Measurements from ENCODE around the gene TM7SF3. TPM values are rescaled to one million over a fixed set of nuclear protein-coding genes. Genes with fewer than 3 reads are reported as not detected.
"Not testable (repeated sequence)": the region's sequence is repeated elsewhere in the genome, so short reads cannot be mapped to it uniquely, and the experiment has no call there.

The TM7SF3 gene
- total RNA-seq, 1 experiment from 2014 or later: 56.3 TPM

DNA sequence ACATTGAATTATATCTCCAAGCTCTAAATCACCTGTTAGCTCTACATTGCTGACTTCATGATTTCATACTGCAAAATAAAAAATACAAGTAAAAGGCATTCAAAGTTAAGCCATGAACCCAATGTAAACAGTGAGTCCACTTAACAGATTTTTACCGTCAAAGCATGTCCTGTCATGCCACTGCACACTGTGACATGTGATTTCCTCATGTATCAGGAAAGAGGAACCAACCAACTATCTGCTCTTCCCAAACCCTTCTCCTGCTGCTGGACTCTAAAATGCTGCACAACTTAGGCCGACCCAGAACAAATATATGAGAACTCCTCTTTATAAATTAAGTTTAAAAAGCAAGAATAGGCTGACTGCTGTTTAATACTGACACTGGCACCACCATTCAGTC is 37.5 kb downstream of the TM7SF3 start:
- Histone ChIP-seq H3K4me3 (ENCODE audit: insufficient read depth, low read depth, low read length) (no peak overlapping the region), H3K36me3 (replicated peaks; ENCODE audit: control insufficient read depth, insufficient read depth, low read length) (peaks cover 13% of the 10 kb centered on the region), H3K27me3 (ENCODE audit: control insufficient read depth, insufficient read depth, low read length) (no peaks in the 10 kb centered on the region)
- DNase-seq: no peak

DNA sequence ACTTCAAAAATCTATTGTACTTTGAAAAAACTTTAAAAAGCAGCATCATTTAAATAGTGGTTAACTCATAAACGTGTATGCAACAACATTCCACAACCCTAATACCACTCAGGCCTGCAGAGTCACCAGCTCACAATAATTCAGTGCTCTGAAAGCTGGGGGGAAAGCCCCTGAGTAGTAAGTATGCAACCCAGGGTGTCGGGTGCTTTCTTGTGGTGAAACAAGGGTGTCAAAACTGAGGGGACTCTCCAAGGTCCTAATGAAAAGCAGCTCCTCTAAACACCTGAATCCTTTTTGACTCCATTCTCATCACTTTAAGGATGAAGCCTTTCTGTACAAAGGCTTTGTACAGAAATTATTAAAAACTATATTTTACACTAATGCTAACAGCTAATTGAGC is 42.2 kb downstream of the TM7SF3 start:
- peaks cover 11% of the 10 kb centered on the region for H3K36me3 ChIP-seq (replicated peaks; ENCODE audit: control insufficient read depth, insufficient read depth, low read length)
- DNase-seq: no peak
- no peaks in the 10 kb centered on the region for H3K27me3 ChIP-seq (ENCODE audit: control insufficient read depth, insufficient read depth, low read length)
- no peak overlapping the region for H3K4me3 ChIP-seq (ENCODE audit: insufficient read depth, low read depth, low read length)

DNA sequence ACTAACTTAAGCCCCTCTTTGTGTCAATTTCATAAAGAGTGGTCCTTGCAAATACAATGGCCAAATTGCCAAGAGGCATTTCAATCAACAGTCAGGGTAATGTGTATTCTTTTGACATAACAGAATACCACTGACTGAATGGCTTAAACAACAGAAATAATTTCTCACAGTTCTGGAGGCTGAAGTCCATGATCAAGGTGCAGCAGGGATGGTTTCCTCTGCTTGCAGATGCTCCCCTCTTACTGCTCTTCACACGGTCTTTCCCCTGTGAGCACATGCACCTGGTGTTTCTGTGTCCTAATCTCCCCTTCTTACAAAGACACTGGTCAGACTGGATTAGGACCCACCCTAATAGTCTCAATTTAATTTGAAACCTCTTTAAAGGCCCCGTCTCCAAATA is 44.0 kb downstream of the TM7SF3 start:
- no peak for DNase-seq
- Histone ChIP-seq H3K4me3 (ENCODE audit: insufficient read depth, low read depth, low read length) (no peak overlapping the region), H3K36me3 (replicated peaks; ENCODE audit: control insufficient read depth, insufficient read depth, low read length) (peaks cover 9% of the 10 kb centered on the region), H3K27me3 (ENCODE audit: control insufficient read depth, insufficient read depth, low read length) (no peaks in the 10 kb centered on the region)

DNA sequence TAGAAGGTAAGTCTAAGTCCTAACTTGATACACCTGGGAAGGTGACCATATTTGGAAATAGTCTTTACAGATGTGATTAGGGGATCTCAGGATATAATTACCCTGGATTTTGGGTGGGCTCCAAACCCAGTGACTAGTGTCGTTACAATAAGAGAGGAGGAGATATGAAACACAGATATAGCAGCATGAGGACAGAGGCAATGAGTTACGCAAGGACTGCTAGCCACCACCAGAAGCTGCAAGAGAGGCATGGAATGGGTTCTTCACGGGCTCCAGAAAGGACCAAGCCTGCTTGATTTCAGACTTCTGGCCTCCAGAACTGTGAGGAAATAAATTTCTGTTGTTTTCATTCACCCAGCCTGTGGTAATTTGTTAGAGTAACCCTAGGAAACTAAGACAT is 47.3 kb downstream of the TM7SF3 start:
- Histone ChIP-seq H3K4me3 (ENCODE audit: insufficient read depth, low read depth, low read length) (no peak overlapping the region), H3K27me3 (ENCODE audit: control insufficient read depth, insufficient read depth, low read length) (no peaks in the 10 kb centered on the region), H3K36me3 (replicated peaks; ENCODE audit: control insufficient read depth, insufficient read depth, low read length) (peaks cover 2% of the 10 kb centered on the region; the same call in 1 of the 2 replicates)
- no peak for DNase-seq

DNA sequence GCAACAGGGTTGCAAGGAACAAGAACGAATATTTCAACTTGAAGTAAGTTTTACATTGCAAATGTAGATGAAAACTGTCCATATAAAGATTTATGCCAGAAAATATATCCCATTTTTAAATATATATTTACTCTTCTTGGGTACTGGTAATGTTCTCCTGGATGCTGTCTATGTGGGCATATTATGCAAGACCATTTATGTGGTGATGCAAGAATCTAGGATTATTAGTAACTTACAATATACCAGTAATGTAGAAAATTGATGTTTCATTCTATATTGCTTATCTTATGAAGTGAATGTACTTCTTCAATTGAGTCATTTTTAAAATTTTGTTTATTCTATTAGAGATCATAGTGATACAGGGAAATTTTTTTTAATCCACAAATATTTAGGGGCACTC is 50.8 kb downstream of the TM7SF3 start:
- H3K4me3 ChIP-seq (ENCODE audit: insufficient read depth, low read depth, low read length): no peak overlapping the region
- no peak for DNase-seq
- no peaks in the 10 kb centered on the region for H3K27me3 ChIP-seq (ENCODE audit: control insufficient read depth, insufficient read depth, low read length)
- H3K36me3 ChIP-seq (replicated peaks; ENCODE audit: control insufficient read depth, insufficient read depth, low read length): 0 out of 2 replicates have a peak, but pooled peaks cover under 1% of the 10 kb centered on the region

DNA sequence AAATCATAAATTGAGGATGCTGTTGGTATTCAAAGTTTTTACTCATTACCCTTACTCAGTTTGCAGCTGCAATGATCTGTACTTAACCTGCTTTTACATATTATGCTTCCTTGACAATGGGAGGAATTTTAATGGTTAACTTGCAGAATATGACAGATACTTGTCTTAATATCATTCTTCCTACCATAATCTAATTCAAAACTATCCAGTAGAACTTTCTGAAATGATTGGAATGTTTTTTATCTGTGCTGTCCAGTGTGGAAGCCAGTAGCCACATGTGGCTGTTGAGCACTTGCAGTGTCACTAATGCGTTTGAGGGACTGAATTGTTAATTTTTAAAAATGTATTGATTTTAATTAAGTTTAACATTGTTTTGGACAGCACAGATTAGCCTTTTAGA is 52.4 kb downstream of the TM7SF3 start:
- Histone ChIP-seq H3K4me3 (ENCODE audit: insufficient read depth, low read depth, low read length) (no peak overlapping the region), H3K36me3 (replicated peaks; ENCODE audit: control insufficient read depth, insufficient read depth, low read length) (peaks cover 9% of the 10 kb centered on the region), H3K27me3 (ENCODE audit: control insufficient read depth, insufficient read depth, low read length) (no peaks in the 10 kb centered on the region)
- no peak for DNase-seq

DNA sequence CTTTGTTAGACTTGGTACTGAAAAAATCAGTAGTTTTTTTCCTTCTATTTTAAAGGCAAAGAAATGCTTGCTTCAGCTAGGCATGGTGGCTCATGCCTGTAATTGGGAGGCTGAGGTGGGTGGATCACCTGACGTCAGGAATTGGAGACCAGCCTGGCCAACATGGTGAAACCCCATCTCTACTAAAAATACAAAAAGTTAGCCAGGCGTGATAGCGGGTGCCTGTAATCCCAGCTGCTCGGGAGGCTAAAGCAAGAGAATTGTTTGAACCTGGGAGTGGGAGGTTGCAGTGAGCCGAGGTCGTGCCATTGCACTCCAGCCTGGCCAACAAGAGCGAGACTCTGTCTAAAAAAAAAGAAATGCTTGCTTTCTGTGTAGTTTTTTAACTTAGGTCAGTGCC is 52.8 kb downstream of the TM7SF3 start:
- H3K4me3 ChIP-seq (ENCODE audit: insufficient read depth, low read depth, low read length); H3K27me3 ChIP-seq (ENCODE audit: control insufficient read depth, insufficient read depth, low read length); DNase-seq; H3K36me3 ChIP-seq (replicated peaks; ENCODE audit: control insufficient read depth, insufficient read depth, low read length): not testable (repeated sequence)

DNA sequence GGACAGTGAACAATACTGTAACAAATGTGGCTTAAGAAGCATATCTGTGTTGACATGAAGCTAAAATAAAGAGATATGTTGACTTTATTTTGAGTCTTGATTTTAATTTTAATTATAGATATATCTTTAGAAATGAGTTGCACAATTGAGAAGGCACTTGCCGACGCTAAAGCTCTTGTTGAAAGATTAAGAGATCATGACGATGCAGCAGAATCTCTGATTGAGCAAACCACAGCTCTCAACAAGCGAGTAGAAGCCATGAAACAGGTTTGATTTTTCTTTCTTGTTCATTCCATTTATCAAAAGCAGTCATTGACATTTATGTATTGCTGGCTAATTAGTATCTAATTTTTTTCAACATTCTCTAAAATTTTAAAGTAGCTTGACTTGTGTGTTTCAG is 60.2 kb downstream of the TM7SF3 start:
- no peak for DNase-seq
- Histone ChIP-seq H3K27me3 (ENCODE audit: control insufficient read depth, insufficient read depth, low read length) (no peaks in the 10 kb centered on the region), H3K36me3 (replicated peaks; ENCODE audit: control insufficient read depth, insufficient read depth, low read length) (peaks cover 9% of the 10 kb centered on the region), H3K4me3 (ENCODE audit: insufficient read depth, low read depth, low read length) (no peak overlapping the region)

DNA sequence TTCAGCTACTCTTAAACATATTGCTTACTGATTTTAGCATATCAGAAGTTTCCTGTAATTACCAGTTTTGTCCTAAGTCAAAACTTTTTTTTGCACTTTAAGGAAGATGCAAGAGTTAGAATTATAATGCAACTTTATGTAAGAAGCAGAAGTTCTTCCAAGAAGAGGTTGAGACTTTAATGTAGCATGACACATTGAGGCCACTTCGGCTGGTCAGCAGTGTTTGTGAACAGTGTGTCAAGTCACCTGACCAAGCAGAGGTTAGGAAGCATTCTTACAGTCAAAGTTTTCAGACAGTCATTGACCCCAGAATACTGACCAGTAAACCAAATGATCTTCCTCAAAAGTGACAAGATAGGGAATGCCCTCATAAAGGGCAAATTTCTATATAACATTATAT is 60.7 kb downstream of the TM7SF3 start:
- no peak for DNase-seq
- Histone ChIP-seq H3K4me3 (ENCODE audit: insufficient read depth, low read depth, low read length) (no peak overlapping the region), H3K27me3 (ENCODE audit: control insufficient read depth, insufficient read depth, low read length) (no peaks in the 10 kb centered on the region), H3K36me3 (replicated peaks; ENCODE audit: control insufficient read depth, insufficient read depth, low read length) (peaks cover 8% of the 10 kb centered on the region)

DNA sequence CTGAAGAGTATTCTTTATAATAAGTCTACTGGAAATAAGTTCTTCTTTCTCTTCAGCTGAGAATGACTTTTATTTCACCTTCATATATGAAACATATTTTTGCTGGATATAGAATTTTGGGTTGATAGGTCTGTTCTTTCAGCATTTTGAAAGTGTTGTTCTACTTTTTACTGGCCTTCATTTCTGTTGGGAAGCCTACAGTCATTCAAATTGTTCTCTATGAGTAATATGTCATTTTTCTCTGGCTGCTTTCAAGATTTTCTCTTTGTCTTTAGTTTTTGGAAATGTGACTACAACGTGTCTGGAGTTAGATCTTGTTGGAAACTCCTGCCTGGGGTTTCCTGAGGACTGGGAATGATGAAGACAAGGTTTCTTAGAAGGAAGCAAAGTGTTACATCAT is 65.9 kb downstream of the TM7SF3 start:
- H3K36me3 ChIP-seq (replicated peaks; ENCODE audit: control insufficient read depth, insufficient read depth, low read length): no peaks in the 10 kb centered on the region
- H3K4me3 ChIP-seq (ENCODE audit: insufficient read depth, low read depth, low read length): no peak overlapping the region
- no peak for DNase-seq
- no peaks in the 10 kb centered on the region for H3K27me3 ChIP-seq (ENCODE audit: control insufficient read depth, insufficient read depth, low read length)

DNA sequence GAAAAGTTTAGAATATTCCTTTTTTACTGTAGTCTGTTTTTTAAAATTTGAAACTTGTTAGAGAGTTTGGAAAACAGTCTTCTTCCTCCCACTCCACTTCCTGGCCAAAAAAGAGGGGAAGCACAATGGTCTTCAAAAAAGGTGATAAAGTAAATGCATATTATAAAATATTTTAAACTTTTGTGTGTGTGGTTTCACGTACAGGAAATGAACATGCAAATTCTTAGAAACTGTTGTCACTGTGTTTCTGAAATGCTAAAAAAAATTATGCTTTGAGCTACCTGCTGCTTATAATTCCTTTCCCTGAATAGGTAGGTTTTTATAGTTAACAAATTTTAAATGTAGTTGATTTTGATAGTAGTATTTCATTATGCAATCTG is 73.0 kb downstream of the TM7SF3 start:
- no peak overlapping the region for H3K4me3 ChIP-seq (ENCODE audit: insufficient read depth, low read depth, low read length)
- no peak for DNase-seq
- no peaks in the 10 kb centered on the region for H3K36me3 ChIP-seq (replicated peaks; ENCODE audit: control insufficient read depth, insufficient read depth, low read length)
- no peaks in the 10 kb centered on the region for H3K27me3 ChIP-seq (ENCODE audit: control insufficient read depth, insufficient read depth, low read length)

DNA sequence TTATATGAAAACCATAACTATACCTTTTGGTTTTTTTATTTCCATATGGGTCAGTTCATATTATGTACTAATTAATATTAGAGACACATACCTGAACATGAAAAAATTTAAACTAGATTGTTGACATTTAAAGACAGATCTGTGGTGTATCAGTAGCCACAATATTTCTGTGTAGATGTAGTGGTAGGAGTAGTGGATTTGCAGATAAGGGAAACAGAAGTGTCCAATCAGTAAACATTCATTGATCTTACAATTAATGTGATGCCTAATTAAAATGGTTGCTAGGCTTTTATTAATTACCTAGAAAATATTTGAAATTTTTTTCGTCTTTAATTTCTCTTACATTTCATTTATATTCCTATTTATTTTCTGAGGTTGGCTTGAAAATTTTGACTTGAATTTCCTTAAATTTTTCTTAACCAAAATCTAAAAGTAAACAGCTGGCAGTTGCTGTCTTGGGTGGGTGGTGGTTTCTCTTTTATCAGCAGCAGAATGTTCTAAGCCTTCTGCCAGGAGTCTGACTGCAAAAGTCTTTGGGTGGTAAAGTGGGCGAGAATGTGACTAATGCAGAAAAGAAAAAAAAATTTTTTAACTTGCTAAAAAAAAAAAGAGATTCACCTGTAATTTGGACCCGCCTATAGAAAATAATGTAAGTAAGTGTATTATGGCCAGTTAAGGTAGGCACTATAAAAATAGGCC is 73.5 kb downstream of the TM7SF3 start:
- DNase-seq: no peak
- H3K36me3 ChIP-seq (replicated peaks; ENCODE audit: control insufficient read depth, insufficient read depth, low read length): no peaks in the 10 kb centered on the region
- H3K27me3 ChIP-seq (ENCODE audit: control insufficient read depth, insufficient read depth, low read length): no peaks in the 10 kb centered on the region
- H3K4me3 ChIP-seq (ENCODE audit: insufficient read depth, low read depth, low read length): no peak overlapping the region

DNA sequence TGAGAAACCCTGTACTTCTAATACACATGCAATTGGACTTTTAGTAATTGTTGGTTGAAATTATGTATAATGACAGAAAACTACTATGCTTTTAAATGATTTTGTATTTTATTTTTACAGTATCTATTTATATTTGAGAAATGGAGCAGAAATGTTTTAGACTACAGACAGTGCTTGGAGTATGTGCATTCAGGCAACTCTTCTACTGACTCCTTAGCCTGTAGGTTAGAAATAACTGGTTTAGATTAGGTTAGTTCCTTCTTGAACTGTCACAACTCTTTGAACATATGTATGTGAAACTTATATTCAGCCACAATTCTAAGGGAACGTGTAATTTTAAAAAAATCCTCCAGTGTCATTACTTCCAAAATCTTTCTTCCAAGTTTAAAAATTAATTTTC is 74.2 kb downstream of the TM7SF3 start:
- Histone ChIP-seq H3K4me3 (ENCODE audit: insufficient read depth, low read depth, low read length) (no peak overlapping the region), H3K27me3 (ENCODE audit: control insufficient read depth, insufficient read depth, low read length) (no peaks in the 10 kb centered on the region), H3K36me3 (replicated peaks; ENCODE audit: control insufficient read depth, insufficient read depth, low read length) (peaks cover 2% of the 10 kb centered on the region; the same call in 1 of the 2 replicates)
- no peak for DNase-seq

DNA sequence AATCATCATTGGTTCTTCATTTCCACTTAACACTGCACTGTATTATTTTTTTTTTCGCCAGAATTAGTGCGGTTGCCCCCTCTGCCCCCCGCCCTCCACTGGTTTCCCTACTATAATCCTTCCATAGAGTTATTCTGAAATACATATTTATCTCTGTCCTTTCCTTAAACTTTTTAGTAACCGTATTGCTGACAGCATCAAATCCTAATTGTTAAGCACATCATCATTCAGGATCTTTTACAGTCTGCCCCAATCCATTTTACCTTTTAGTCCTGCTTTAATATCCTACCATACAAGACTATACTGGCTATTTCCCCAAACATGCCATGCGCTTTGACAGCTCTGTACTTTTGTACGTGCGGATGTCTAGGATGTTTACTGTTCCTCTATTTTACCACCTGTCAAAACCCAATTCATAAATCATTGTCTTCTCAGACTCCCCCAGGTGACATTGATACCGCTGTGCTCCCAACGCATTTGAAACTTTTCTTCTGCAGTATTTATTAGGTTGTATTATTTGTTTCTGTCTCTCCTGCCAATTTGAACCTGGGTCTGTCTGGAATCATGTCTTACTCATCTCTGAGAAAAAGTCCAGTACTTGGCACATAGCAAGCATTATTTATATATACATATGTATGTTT is 74.9 kb downstream of the TM7SF3 start:
- Histone ChIP-seq H3K36me3 (replicated peaks; ENCODE audit: control insufficient read depth, insufficient read depth, low read length) (peaks cover 2% of the 10 kb centered on the region; the same call in 1 of the 2 replicates), H3K4me3 (ENCODE audit: insufficient read depth, low read depth, low read length) (peak overlapping the region; percentile 92), H3K27me3 (ENCODE audit: control insufficient read depth, insufficient read depth, low read length) (no peaks in the 10 kb centered on the region)
- no peak for DNase-seq

DNA sequence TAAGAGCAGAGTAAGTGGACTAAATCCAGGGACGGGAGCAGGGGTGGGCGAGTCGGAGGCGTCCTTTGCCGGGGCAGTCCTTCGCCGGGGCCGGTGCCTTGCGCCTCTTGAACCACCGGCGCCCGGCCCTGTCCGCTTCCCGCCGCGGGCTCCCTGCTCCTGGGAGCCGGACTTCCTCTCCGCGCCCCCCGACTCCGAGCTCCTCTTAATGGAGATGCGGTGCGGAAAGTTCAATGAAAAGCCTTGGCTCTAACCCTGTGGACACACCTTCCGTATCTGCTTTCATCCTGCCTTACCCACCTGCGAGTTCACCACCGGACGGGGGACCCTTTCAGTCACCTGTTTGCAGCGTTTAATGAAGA is 75.5 kb downstream of the TM7SF3 start:
- H3K36me3 ChIP-seq (replicated peaks; ENCODE audit: control insufficient read depth, insufficient read depth, low read length): peaks cover 2% of the 10 kb centered on the region; the same call in 1 of the 2 replicates
- no peak for DNase-seq
- H3K4me3 ChIP-seq (ENCODE audit: insufficient read depth, low read depth, low read length): peak overlapping the region; percentile 92
- H3K27me3 ChIP-seq (ENCODE audit: control insufficient read depth, insufficient read depth, low read length): no peaks in the 10 kb centered on the region

Measured in H7 (cell line).